Glomerular visceral epithelial cell (primary cell): ENCODE data around the gene ZNF791.
"Not testable (repeated sequence)": the region's sequence is repeated elsewhere in the genome, so short reads cannot be mapped to it uniquely, and the experiment has no call there.

Source experiments
- DNase-seq: peaks from one replicate; pipeline ENCODE4 v3.0.0-alpha.2; 2016; ENCODE audit errors: extremely low spot score

The ZNF791 gene

DNA sequence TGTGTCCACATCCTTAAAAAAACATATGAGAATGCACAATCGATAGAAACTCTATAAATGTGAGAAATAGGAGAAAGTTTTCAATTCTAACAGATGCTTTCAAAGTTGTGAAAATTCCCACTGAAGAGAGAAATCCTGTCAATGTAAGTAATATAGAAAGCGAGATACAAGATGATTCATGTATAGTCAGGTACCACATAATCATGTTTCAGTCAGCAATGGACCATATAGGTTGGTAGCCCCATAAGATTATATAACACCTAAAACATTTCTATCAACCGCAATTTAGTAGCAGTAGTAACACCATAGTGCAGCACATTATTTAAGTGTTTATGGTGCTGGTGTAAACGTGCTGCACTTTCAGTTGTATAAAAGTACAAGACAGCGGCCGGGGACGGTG lies 18.5 kb downstream of the ZNF791 start:
- DNase-seq, result no peak

DNA sequence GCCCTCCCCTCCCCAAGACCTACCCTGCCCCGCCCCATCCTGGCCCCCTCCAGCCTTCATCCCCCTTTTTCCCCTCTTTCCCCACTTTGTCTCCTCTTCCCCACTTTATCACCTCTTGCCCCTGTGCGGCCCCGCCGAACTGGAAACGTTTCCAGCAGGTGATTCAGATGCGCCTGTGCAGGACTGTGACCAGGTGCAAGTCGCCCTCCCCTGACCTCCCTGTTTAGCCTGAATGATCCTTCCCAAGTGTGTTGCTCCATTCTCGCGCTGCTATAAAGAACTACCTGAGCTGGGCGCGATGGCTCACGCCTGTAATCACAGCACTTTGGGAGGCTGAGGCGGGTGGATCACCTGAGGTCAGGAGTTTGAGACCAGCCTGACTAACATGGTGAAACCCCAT lies 25.9 kb downstream of the ZNF791 start:
- DNase-seq, result no peak

DNA sequence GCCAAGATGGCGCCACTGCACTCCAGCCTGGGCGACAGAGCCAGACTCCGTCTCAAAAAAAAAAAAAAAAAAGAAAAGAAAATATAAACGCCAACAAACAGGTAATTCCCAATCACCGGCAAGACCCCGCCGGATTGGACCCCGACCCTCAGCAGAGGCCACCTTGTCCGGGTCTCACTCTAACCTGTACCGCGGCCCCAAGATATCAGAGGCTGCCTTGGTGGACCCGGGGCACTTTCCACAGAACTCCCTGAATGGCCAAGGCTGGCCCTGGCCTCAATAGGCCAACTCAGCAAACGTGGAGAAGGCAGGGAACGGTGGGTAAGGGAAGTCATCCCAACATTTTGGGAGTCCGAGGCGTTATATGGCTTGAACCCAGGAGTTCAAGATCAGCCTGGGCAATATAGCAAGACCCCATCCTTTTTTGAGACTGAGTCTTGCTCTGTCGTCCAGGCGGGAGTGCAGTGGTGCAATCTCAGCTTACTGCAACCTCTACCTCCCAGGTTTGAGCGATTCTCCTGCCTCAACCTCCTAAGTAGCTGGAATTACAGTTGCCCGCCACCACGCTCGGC lies 28.0 kb downstream of the ZNF791 start:
- no peak for DNase-seq

DNA sequence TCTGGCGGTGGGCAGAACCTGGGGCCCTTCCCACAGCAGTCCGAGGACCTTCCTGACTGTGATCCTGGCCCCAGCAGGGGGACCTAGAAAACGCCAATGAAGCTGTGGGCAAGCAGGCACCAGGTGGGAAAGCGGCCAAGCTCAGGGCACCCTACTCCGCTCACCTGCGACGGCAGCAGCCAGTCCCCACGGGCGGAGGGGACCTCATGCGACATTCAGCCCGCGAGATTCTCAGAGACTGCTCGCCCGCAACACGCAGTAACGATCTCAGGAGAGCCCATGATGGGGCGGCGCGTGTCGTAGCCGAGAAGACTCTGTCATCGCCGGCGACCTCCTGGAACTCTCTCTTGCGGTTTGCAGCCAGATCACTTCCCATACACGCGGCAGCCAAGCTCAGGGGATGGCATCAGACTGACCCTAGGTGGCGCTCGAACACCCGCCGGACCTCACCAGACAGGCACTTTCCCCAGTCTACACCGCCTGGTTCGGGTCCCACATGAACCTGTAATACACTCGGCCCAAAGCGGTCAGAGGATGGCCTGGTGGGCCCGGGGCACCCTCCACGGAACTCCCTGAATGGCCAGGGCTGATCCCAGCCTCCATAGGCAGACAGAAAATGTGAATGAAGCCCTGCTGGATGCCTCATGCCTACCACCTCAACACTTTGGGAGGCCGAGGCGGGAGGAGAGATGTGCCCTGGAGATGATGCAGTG lies 29.3 kb downstream of the ZNF791 start:
- peak; percentile 53 for DNase-seq

DNA sequence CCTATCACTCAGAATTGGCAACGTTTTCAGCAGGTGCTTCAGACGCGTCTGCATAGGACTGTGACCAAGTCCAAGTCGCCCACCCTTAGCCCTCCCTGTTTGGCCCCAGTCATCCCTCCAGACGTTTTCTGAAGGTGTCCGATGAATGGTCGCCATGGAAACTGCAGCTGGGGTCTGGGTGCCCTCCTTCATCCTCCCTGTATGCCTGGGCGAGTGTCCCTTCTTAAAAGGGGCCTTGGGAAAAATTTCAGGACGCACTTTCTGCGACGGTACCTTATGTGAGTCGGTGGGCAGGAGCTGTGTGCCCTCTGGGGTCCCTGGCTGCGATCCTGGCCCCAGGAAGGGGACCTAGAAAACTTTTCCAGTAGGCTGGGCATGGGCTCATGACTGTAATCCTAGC lies 30.7 kb downstream of the ZNF791 start:
- DNase-seq, result no peak

DNA sequence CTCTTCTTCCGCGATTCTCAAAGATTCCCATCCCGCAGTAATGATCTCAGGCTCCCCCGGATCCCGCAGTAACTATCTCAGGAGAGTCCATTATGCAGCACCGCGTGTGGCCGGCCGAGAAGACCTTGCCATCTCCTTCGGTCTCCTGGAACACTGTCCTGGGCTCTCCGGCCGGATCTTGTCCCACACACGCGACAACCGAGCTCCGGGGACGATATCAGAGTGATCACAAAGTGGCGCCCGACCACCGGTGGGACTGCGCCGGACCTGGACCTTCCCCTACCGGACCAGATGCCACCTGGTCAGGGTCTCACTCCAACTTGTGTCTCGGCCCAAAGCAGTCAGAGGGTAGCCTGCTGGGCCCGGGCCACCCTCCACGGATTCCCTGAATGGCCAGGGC lies 31.8 kb downstream of the ZNF791 start:
- DNase-seq, result no peak

DNA sequence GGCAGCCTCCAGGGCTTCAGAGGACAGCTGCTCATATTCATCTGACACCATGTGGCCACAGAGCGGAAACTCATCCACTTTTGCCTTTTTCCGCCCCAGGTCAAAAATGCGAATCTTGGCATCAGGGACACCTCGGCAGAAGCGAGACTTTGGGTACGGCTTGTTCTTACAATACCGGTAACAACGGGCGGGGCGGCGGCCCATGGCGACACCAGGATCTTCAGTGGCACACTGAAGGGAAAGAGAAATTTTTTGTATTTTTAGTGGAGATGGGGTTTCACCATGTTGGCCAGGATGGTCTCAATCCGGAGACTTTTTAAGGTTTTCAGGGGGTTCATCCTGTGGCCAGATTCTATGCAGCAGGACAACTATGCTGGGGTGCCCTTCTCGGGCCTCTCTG lies 33.0 kb downstream of the ZNF791 start:
- DNase-seq, result not testable (repeated sequence)

DNA sequence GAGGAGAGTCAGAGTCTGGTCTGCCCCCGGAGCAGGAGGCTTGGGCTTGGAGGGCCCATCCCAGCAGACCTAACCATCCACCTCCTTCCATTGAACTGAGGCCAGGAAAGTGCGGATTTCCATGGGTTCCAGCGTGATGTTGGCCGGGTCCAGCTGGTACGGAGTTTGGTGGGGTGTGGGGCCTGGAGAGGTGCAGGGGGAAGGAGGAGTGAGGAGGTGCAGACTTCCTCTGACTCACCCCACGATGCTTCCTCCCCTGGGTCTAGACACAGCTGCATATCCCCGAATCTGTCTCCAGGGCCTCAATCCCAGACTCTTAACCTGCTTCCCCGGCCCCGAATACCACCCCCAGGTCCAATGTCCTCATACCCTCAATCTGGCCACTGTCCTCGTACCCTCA lies 35.8 kb downstream of the ZNF791 start:
- DNase-seq, result no peak

DNA sequence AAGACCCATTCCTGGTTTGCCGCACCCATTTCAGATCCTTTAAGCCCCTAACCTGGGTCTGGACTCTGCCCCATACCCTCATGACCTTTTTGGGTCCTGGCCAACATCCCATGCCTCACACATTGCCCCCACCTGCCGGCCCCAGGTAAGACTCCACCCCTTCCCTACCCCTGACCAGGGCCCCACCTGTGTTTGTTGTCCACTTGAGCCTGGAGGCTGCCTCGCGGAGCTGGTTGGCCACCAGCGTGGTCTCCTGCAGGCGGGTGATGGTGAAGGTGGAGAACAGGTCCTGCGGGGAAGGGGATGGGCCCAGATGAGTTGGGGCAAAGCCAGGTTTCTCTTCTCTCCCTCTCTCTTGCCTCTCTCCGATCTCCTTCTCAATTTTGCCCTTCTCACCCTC lies 36.3 kb downstream of the ZNF791 start:
- no peak for DNase-seq

DNA sequence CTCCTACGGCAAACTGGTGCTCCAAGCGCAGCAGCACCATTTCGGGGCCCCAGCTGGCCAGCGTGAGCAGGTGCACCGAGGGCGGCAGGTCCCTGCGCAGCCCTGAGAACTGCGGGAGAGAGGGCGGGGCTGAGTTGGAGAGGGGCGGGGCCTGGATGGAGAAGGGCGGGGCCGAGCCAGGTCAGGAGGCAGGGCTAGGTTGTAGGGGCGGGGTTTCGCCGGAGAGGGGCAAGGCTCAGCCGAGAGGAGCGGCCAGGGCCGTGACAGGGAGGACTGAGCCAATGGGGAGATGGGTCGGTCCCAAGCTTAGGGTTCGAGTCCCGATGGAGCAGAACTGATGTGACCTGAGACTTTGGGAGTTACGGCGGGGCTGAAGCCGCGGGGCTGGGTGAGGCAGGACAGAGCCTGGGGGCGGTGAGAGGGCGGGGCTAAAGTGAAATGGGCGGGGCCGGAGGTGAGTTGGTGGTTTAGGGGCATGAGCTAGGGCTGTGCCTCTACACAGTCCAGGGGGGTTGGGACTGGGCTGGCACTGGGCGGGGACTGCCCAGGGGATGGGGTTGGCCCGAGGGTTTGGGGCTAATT lies 36.9 kb downstream of the ZNF791 start:
- DNase-seq, result no peak

DNA sequence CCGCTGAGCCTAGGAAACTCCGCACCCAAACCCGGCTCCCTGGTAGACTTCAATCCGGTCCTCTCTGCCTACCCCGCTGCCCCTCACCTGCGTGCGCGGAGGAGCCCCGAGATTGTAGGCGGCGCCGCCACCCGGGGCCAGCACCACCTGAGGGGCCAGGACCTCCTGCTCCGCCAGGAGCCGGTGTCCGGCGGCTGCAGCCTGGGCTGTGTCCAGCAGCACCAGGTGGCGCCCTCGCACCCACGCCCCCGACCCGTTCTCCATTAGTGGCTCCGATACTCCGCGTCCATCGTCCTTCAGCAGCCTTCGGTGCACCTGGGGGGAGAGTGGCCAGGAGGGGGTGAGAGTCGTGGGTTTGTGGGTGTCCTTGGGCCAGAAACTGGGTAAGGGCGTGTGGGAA lies 37.4 kb downstream of the ZNF791 start:
- no peak for DNase-seq

DNA sequence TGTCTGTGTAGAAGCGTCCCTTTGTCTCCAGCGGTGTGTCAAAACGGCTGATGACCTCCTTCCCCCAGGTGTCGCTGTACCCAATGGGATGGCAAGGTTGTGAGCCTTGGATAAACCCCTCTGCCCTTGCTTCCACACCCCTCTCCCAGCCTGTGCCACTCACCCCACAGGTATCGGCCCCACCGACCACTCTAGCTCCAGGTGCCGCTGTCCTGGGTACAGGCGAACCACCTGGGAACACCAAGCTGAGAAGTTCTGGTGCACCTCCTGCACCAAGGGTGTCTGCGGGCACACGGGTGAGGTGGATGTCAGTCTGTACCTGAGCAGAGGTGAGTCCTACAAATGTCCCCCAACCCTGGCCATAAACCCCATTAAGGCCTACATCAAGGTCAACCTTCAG lies 39.2 kb downstream of the ZNF791 start:
- DNase-seq, result no peak

DNA sequence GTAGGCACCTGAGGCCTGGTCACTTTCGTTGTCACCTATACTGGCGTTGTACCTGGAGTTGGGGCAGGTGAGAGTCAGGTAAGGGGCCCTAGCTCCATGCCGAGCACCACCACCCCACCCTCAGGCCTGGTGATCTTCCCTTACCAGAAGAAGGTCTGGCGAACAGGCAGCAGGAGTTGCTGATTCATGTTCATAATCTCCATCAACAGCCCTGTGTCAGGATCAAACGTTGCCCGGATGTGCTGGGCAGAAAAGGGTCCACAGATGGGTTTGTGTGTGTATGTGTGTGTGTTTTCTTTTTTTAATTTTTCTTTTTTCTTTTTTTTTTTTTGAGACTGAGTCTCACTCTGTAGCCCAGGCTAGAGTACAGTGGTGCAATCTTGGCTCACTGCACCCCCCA lies 41.5 kb downstream of the ZNF791 start:
- no peak for DNase-seq

DNA sequence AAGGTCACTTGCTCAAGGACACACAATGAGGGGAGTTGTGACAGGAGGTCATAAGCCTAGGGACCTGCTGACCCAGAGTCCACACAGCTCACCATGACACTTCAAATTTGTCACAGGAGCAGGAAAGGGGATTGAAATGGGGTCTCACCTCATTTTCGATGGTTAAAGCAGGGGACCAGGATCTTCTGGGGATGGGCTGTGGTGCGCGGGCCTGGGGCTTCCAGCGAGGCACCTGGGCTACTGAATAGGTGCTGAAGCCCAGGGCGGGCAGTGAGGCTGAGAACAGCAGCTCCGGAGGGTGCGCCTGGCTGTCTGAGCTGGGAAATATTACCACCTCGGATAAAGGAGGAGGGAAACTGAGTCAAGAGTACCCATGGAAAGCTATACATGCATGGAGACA lies 44.8 kb downstream of the ZNF791 start:
- DNase-seq, result no peak

DNA sequence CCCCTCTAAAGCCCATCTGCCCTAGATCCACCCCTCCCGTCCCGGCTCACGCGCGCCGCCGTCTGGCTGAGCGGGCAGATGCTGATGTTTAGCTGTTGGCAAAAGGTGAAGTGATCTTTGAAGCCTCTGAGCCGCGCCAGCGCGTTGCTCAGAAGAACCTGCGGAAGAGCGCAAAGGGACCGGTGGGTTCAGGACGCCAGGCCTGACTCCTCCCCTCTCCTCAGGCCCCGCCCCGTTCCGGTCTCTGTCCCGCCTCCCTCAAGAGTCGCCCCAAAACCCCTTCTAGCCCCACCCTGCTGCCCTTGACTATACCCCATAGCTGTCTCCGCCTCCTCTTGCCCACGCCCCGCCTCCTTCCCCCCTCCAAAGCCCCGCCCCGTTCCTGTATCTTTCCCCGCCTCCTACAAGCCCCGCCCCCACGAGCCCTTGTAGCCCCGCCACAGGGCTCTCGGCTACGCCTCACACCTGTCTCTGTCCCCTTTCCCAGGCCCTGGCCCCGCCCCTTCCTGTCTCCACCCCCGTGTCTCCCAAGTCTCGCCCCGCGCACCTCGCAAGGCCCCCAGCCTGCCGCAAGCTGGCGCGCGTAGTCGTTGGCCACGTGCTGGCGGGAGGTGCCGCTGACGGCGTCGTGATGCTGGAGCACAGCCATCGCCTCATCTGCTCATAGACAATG lies 46.3 kb downstream of the ZNF791 start:
- DNase-seq, result no peak

DNA sequence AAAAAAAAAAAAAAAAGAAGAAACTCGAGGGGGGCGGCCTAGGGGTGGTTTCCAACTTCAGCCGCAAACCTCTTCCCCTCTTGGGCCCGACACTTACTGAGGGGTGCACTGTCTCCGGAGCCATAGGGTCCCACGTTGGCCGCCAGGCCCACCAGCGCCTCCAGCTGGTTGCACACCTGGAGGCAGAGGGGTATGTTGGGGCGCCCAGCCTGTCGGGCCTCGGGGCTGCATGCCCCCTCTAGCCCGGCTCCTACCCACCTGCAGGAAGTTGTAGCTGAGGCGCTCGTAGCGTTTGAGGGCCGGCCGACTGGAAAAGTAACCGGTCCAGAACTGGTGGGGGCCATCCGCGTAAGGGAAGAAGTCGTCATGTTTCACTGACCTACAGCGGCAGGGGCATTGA lies 47.2 kb downstream of the ZNF791 start:
- no peak for DNase-seq

DNA sequence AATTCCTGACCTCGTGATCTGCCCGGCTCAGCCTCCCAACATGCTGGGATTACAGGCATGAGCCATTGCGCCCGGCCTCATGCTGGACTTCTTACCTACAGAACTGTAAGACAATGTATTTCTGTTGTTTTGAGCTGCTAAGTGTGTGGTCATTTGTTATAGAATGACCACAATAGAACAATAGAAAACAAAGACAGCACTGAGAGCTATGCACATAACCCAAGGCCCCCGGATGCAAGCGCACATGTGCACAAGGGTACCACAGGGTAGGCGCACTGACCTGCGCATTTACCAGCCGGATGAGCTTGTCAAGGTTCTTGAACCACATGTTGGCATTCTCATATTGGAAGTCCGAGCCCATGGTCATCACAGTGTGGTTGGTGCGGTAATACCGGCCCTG lies 50.3 kb downstream of the ZNF791 start:
- DNase-seq, result no peak

DNA sequence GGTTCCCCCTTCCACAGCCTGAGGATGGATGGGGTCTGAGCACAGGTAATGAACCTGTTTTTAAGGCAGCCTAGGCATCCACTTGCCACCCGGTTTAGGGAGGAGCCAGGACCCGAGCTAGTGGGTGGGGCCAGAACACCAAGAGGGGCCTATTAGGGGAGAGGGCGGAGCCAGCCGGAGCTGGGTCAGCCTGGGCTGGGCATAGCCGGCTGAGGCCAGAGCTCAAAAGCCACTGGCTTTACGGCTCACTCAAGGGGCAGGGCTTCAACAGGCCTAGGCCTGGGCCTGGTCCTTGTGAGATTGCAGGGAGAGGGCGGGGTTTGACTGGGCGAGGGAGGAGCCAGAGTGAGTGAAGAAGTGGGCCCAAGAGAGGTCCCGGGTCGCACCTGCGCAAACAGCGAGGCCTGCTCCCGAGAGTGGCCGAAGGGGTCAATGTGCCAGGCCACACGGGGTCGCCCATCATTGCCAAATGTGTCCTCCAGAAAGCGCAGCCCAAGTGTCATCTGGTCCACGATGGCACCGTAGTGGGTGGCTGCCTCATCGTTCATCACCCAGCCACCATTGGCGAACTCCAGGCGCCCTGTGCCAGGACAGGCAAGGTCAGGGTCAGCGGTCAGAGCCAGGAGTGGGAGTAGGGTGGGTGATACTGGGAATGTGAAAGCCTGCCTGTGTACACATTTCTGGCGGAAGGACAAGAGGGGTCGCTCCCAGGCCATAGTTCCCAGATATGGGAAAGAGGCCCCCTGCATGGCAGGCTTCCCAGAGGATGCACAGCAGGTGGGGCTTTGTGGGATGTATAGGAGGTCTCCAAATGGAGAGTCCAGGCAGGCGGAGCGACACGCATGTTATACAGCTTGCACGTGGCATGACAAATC lies 53.9 kb downstream of the ZNF791 start:
- DNase-seq, result no peak

DNA sequence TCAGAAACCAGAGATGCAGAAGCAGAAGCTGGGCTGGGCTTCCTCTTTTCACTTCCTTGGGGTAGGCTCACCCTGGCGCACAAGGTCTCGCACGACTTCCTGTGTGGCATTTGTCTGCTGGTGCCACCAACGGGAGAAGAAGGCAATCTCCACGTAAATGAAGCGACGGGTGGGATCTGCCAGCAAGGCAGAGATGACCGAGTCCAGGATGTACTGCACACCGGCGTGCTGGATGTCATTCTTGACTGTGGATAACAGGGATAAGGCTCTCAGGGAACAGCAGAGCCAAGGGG lies 54.5 kb downstream of the ZNF791 start:
- no peak for DNase-seq

DNA sequence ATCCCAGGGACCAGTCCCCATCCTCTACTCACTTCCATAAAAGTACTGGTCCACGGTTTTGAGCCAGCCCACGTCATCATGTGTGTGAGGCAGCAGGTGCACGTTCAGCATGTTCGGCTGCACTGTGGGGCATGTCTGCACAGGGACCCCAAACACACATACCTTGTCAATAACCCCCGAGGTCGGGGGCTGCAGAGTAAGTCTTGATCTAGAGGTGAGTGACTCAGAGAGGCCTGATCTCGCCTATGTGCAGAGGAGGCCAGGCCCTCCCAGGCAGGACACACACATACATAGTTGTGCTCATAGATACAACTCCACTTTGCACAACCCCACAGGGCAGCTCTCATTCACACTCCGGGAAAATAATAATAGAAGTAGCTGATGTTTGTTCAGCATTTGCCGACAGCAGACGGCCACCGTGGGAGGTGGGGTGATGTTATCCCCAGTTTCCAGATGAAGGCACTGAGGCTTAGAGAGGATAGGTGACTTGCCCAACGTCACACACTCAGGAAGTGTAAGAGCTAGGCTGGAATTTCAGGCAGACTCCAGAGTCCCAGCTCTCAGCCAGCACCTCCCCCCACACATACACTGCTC lies 55.0 kb downstream of the ZNF791 start:
- DNase-seq, result no peak

DNA sequence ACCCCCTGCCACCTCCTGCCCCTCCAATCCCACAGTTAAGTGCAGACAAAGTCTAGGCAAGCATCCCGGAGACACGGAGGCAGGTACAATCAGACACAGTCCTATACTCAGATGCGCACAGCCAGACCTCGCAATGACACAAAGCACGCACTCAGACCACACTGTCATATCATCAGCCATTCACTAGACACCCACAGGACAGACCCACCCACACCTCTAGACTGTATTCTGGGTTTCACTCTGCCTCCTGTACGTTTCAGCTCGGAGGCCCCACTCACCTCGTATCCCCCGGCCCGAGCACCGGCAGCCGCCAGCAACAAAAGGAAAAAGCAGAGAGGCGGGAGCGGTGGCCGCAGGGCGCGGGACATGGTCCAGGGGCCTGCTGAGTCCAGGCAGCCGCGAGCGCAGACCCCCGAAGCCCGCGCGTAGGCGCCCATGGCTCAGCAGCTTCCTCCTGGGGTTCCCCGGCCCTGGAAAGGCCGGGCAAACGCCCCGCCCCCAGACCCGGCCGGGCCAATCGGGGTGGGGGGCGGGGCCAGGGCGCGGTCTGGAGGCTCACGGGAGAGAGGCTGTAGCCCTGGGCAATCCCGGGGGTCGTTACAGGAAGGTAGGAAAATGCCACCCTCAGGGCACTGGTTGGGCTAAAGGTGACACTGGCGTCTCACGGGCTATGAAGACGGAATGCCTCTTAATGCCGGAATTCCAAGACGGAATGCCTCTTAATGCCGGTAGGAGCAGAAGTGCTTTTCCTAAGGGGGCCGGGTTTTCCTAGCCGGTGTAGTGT lies 55.7 kb downstream of the ZNF791 start, which contains the start of the genes MAN2B1 and WDR83:
Gene MAN2B1 (minus strand): TSS at position 478 of the 784 bp plus-strand sequence. CDS start 41 bp downstream, at position 437.
Gene WDR83 (plus strand): TSS at position 543 of the 784 bp plus-strand sequence. CDS start 2,984 bp downstream, outside the sequence.
- DNase-seq, result peak; percentile 79
